ENCODE results near the gene GRK1. TPM values are rescaled to one million over a fixed set of nuclear protein-coding genes. Genes with fewer than 3 reads are reported as not detected.

The GRK1 gene
- total RNA-seq, 2 experiments from 2014 or later: not detected

GRCh38 chr13:113776231-113777125, 109.5 kb downstream of the GRK1 start:
- H3K27me3 Mint-ChIP-seq: peaks cover 18% of the 10 kb centered on the region
- H3K9me3 Mint-ChIP-seq: peaks cover 2% of the 10 kb centered on the region
- CTCF ChIA-PET: no interaction called here
- no peak overlapping the region for H3K4me3 Mint-ChIP-seq
- Histone ChIP-seq H3K27ac (ENCODE audit: low read depth in 1 of 2, low read length in 2 of 2) (no peak overlapping the region), H3K27me3 (ENCODE audit: control insufficient read depth in 1 of 2, insufficient read depth in 2 of 2, low read length in 2 of 2) (peaks cover 0 to 15% of the 10 kb centered on the region in 2 experiments), H3K36me3 (ENCODE audit: insufficient read depth, low read length) (no peaks in the 10 kb centered on the region), H3K4me3 (ENCODE audit: low read length) (no peak overlapping the region), H3K9me3 (ENCODE audit: control insufficient read depth in 1 of 2, insufficient read depth in 1 of 2, low read length in 2 of 2) (peaks cover 0 to 24% of the 10 kb centered on the region in 2 experiments), H3K4me1 (ENCODE audit: insufficient read depth, low read length) (no peaks in the 10 kb centered on the region)
- no peaks in the 10 kb centered on the region for H3K4me1 Mint-ChIP-seq (ENCODE audit: low read depth)
- no peaks in the 10 kb centered on the region for H3K36me3 Mint-ChIP-seq (ENCODE audit: low read depth)
- no peak overlapping the region for H3K27ac Mint-ChIP-seq
- intact Hi-C loops (cut with DNase I, micrococcal nuclease): no loop called here
- POLR2A ChIA-PET: no interaction called here
- no peak for TF ChIP-seq CTCF (IDR thresholded peaks at IDR 0.05)
- DNase-seq: no peak
- no peak for ATAC-seq (ENCODE audit: poor library complexity)

- Histone ChIP-seq H3K4me1 (ENCODE audit: insufficient read depth, low read length) (no peaks in the 10 kb centered on the region), H3K27me3 (ENCODE audit: control insufficient read depth in 1 of 2, insufficient read depth in 2 of 2, low read length in 2 of 2) (peaks cover 0 to 15% of the 10 kb centered on the region in 2 experiments), H3K27ac (ENCODE audit: low read depth in 1 of 2, low read length in 2 of 2) (no peak overlapping the region), H3K4me3 (ENCODE audit: low read length) (no peak overlapping the region), H3K9me3 (ENCODE audit: control insufficient read depth in 1 of 2, insufficient read depth in 1 of 2, low read length in 2 of 2) (peaks cover 0 to 24% of the 10 kb centered on the region in 2 experiments), H3K36me3 (ENCODE audit: insufficient read depth, low read length) (no peaks in the 10 kb centered on the region)
- ChIA-PET POLR2A (no interaction called here), CTCF (no interaction called here)
- TF ChIP-seq CTCF (IDR thresholded peaks at IDR 0.05): no peak
- Mint-ChIP-seq H3K27me3 (peaks cover 18% of the 10 kb centered on the region), H3K36me3 (ENCODE audit: low read depth) (no peaks in the 10 kb centered on the region), H3K9me3 (no peaks in the 10 kb centered on the region), H3K4me3 (no peak overlapping the region), H3K4me1 (ENCODE audit: low read depth) (no peaks in the 10 kb centered on the region), H3K27ac (no peak overlapping the region)
- ATAC-seq (ENCODE audit: poor library complexity) (no peak), DNase-seq (no peak)
- intact Hi-C loops (cut with DNase I, micrococcal nuclease): no loop called here
These were observed 110.6 kb downstream of the GRK1 start for GRCh38 chr13:113777311-113778260.

GRCh38 chr13:113781571-113781970, 114.6 kb downstream of the GRK1 start:
- Mint-ChIP-seq H3K27me3 (peaks cover 29% of the 10 kb centered on the region), H3K4me3 (no peak overlapping the region), H3K27ac (no peak overlapping the region), H3K36me3 (ENCODE audit: low read depth) (no peaks in the 10 kb centered on the region), H3K9me3 (no peaks in the 10 kb centered on the region), H3K4me1 (ENCODE audit: low read depth) (no peaks in the 10 kb centered on the region)
- ChIA-PET POLR2A (no interaction called here), CTCF (no interaction called here)
- DNase-seq (no peak), ATAC-seq (ENCODE audit: poor library complexity) (no peak)
- Histone ChIP-seq H3K4me3 (ENCODE audit: low read length) (no peak overlapping the region), H3K9me3 (ENCODE audit: control insufficient read depth in 1 of 2, insufficient read depth in 1 of 2, low read length in 2 of 2) (peaks cover 0 to 14% of the 10 kb centered on the region in 2 experiments), H3K36me3 (ENCODE audit: insufficient read depth, low read length) (no peaks in the 10 kb centered on the region), H3K4me1 (ENCODE audit: insufficient read depth, low read length) (no peaks in the 10 kb centered on the region), H3K27me3 (ENCODE audit: control insufficient read depth in 1 of 2, insufficient read depth in 2 of 2, low read length in 2 of 2) (peaks cover 0 to 18% of the 10 kb centered on the region in 2 experiments), H3K27ac (ENCODE audit: low read depth in 1 of 2, low read length in 2 of 2) (no peak overlapping the region)
- no peak for TF ChIP-seq CTCF (IDR thresholded peaks at IDR 0.05)
- intact Hi-C loops (cut with DNase I, micrococcal nuclease): no loop called here
